HG03103 (cell line): Measurements from ENCODE around the gene COL21A1.

Experiments used
- ATAC-seq: cut with Tn5 transposase; IDR thresholded peaks from one replicate; pipeline ENCODE4 v1.9.1; 2021; ENCODE audit warnings: low read depth; ENCODE audit not compliant: unreplicated experiment

The COL21A1 gene

DNA sequence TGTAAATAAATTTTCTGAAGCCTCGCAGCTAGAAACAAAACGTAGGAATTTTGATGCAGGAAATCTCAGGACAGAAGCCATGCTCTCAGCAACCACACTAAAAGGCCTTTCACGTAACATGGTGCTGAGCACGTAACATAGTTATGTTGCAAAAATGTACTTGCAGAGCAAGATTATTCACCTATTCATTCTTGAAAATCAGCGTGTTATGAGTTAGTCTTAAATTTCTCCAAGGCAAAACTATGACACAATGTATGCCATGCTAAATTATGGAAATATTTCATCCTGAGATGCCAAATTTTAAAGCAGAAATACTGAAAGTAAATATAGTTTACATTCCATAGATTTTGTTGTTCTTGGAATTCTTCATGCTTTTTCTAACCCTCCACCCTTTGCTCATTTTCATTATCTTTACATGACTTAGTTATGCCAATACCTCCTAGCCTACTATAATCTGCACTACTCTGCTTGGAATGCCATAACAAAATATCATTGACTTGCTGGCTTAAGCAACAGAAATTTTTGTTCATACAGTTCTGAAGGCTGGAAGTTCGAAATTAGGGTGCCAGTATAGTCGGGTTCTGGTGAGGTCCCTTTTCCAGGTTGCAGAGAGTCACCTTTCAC is 192.2 kb downstream of the COL21A1 start:
- ATAC-seq = no peak

- ATAC-seq = no peak
Observed at GRCh38 chr6:56051202-56051598, 196.2 kb downstream of the COL21A1 start.

DNA sequence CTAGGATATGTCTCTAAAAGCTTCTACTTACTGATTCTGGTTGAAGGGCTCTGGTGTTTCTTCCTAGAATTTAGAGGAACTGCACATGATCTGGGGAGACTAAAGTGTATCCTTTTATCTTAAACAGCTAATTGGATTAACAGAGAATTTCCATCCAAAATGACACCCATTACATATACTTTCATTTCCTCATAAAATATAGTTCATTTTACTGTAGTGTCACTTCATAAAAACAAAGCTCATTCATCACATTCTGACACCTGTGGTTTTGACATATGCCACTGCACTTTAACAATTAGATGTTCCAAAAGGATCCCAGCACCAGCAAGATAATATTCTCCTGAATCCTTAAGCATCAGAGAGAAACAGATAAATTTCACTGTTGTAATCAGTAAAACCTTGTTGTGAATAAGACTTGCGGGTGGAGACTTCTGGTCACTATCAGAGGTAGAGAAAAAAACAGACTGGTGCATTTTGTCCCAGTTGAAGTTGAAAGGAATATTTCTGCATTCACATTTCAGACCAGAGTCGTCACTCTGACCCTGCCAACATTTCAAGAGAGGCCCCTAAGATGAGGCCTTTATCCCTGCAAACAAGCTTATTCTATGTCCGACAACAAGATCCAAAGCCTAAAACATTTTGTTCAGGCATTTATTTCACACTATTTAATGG is 196.7 kb downstream of the COL21A1 start:
- no peak for ATAC-seq

DNA sequence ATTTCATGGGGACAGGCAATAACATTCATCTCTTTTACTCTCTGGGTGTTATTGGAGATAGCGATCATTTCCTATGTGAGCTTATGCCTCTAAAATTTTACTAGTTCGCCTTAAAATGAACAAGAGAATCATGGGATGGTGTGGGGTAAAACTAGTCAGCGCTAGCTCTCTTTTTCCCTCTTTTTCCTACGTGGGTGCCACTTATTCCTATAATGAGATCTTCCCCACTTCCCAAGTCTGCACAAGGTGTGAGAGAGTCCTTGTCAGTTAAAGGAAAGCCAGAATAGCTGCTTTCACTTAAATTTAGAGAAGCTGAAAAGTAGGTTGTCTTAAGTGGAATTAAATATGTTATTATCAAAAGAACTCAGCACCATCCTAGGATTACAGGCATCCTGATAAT is 198.8 kb downstream of the COL21A1 start:
- ATAC-seq = no peak

DNA sequence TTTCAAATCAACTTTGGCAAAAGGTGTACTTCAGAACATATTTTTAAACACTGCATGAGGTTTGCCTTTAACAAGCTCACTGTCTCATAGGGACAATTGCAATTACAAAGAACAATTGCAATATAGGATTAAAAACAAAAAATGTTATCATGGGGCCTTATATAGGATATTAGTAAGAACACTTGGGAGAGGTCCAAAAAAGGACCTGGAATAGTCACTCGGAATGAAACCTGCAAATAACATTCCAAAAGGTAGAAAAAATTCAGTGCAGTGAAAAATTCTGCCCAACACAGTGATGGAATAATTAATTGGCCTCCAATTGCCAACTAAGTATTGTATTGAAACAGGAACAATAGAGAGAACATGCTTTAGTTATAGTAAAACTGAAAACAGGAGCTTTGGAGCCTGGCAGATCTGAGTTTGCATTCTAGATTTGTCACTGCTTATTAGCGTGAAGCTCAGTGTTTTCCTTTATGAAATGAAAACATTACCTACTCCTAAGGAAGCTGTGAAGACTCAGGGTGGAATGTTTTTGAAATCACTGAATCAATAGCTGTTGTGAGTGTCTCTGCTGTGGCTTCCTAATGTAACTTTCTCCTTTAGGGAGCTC is 199.3 kb downstream of the COL21A1 start:
- no peak for ATAC-seq

- ATAC-seq = no peak
Observed at GRCh38 chr6:56046576-56046975, 200.8 kb downstream of the COL21A1 start.

DNA sequence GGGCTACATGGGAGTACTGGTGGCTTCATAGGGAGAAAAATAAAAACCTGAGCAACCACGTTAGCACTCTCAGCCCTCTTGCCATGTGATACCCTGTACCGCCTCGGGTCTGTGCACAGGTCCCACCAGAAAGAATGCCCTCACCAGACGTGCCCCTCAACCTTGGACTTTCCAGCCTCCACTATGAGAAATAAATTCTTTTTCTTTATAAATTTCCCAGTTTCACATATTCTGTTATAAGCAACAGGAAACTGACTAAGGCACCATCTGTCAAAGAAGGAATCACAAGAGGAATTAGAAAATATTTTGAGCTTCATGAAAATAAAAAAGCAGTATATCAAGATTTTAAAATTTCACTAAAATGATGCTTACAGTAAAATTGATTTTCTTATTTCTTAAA is 203.6 kb downstream of the COL21A1 start:
- ATAC-seq = no peak

- ATAC-seq = no peak
Observed at GRCh38 chr6:56043076-56043475, 204.3 kb downstream of the COL21A1 start.

- no peak for ATAC-seq
Observed at GRCh38 chr6:56041591-56041990, 205.8 kb downstream of the COL21A1 start.

- no peak for ATAC-seq
Observed at GRCh38 chr6:56040889-56041301, 206.5 kb downstream of the COL21A1 start.

GRCh38 chr6:56040223-56040622 is 207.2 kb downstream of the COL21A1 start:
- ATAC-seq = no peak

DNA sequence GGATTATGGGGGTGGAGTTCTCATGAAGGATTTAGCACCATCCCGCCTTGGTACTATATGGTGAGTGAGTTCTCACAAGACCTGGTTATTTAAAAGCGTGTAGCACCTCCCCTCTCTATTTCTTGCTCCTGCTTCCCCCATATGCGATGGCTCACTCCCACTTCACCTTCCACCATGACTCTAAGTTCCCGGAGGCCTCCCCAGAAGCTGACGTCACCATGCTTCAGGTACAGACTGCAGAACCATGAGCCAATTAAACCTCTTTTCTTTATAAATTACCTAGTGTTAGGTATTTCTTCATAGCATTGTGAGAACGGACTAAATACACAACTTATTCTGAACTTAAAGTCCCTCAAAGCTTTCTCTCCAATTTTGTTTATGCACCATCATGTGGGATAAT is 208.6 kb downstream of the COL21A1 start:
- no peak for ATAC-seq

- ATAC-seq = no peak
Observed at GRCh38 chr6:56037601-56038000, 209.8 kb downstream of the COL21A1 start.

- ATAC-seq = no peak
Observed at GRCh38 chr6:56036916-56037600, 210.3 kb downstream of the COL21A1 start.

DNA sequence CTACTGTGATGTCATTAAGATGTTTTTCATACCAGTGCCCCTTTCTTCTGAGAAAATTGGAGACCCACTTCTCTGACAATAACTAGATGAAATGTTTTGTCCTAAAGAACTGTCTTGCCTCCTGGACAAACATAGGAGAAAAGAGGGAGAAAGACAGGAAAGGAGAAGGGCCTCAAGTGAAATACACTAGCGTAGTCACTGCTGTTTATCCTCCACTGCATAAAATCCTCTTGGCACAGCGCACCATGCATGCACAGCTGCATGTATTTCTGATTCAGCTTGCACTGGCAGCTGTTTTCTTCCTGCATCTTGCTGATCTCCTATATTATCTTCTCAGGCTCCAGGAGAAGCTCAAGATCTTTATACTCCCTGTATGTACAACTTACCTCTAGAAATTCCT is 214.0 kb downstream of the COL21A1 start:
- ATAC-seq = no peak

- ATAC-seq = no peak
Observed at GRCh38 chr6:56032715-56033260, 214.6 kb downstream of the COL21A1 start.

DNA sequence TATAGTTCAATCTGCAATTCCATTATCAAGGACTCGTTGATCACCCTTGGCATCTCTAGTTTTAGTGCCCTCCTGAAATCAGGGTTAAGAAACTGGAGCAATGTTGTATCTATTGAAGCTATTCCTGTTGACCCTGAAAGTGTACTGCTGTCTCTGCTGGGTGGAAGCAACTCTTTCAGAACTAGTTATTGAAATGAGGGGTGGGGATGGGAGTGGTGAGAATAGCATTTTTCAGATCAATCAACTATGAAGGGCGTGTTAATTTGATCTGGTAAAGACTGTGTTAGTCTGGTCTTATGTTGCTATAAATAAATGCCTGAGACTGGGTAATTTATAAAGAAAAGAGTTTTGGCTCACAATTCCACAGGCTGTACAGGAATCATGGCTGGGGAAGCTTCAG is 219.5 kb downstream of the COL21A1 start:
- ATAC-seq = no peak

- no peak for ATAC-seq
Observed at GRCh38 chr6:56026455-56027180, 220.8 kb downstream of the COL21A1 start.

GRCh38 chr6:56025795-56026194 is 221.6 kb downstream of the COL21A1 start:
- ATAC-seq = no peak

GRCh38 chr6:56024931-56025330 is 222.4 kb downstream of the COL21A1 start:
- ATAC-seq = no peak

- ATAC-seq = no peak
Observed at GRCh38 chr6:56023829-56024228, 223.6 kb downstream of the COL21A1 start.
